ENCODE data around the gene MAST4. TPM values are rescaled to one million over a fixed set of nuclear protein-coding genes. Genes with fewer than 3 reads are reported as not detected.

Gene MAST4
- total and polyA plus RNA-seq, 2 donors (not counting 1 experiment from before 2014, with no cell fraction given) = 2.5 to 57.1 TPM

DNA sequence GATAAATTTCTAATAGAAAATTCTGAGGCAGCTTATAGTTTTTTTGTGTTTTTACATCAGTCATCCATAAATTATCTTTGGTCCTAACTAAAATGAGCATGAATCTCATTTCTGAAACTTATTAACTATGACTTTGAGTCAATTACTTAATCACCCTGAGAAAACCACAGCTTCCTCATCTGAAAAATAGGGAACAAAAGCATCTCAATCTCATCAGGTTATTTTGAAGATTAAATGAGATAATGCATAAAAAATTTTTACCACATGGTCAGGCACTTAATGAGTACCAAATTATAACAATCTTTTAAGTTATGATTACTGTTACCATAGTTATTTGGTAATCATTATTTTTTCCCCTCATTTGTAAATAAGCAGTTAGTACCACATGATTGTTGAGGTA, 279.1 kb downstream of the MAST4 start:
- Histone ChIP-seq H2AFZ (ENCODE audit: insufficient read depth, low read depth, low read length, poor library complexity, severe bottlenecking) (no peak overlapping the region), H3K9me3 (ENCODE audit: control extremely low read depth in 1 of 3, control insufficient read depth in 2 of 3, insufficient read depth in 1 of 3, low read length in 2 of 3) (no peaks in the 10 kb centered on the region), H3K79me2 (ENCODE audit: control insufficient read depth, insufficient read depth, low read length) (no peaks in the 10 kb centered on the region), H3K36me3 (replicated peaks in 1 of 2; ENCODE audit: control extremely low read depth in 1 of 2, control insufficient read depth in 1 of 2, extremely low read depth in 1 of 2, insufficient read depth in 2 of 2, low read length in 1 of 2) (no peaks in the 10 kb centered on the region), H3K4me3 (ENCODE audit: control extremely low read depth in 1 of 5, extremely low read depth in 1 of 5, insufficient read depth in 1 of 5, low read depth in 2 of 5, low read length in 4 of 5) (no peak overlapping the region), H4K20me1 (ENCODE audit: control insufficient read depth, insufficient read depth, low read length, poor library complexity, severe bottlenecking) (no peaks in the 10 kb centered on the region), H3K4me1 (ENCODE audit: control insufficient read depth in 2 of 2, insufficient read depth in 2 of 2, low read length in 2 of 2) (no peaks in the 10 kb centered on the region), H3K9ac (ENCODE audit: low read length) (no peak overlapping the region), H3K4me2 (replicated peaks; ENCODE audit: low read depth, low read length, poor library complexity, severe bottlenecking) (no peak overlapping the region), H3K27me3 (replicated peaks in 1 of 4; ENCODE audit: control extremely low read depth in 1 of 4, control insufficient read depth in 3 of 4, insufficient read depth in 4 of 4, low read length in 3 of 4) (no peaks in the 10 kb centered on the region), H3K27ac (ENCODE audit: low read length in 2 of 2) (no peak overlapping the region)
- CTCF ChIA-PET = no interaction called here
- ATAC-seq (ENCODE audit: low read depth) (no peak), DNase-seq (no peak)
- Mint-ChIP-seq H3K27me3 (no peaks in the 10 kb centered on the region), H3K9me3 (ENCODE audit: insufficient read depth) (peaks cover 2% of the 10 kb centered on the region), H3K4me3 (no peak overlapping the region), H3K27ac (no peak overlapping the region), H3K4me1 (no peaks in the 10 kb centered on the region)
- POLR2A ChIA-PET = no interaction called here
- no peak for TF ChIP-seq EZH2 (IDR thresholded peaks at IDR 0.05; ENCODE audit: borderline replicate concordance, insufficient read depth, low read depth, low read length, poor library complexity, severe bottlenecking)
- intact Hi-C loops (cut with micrococcal nuclease) = no loop called here

DNA sequence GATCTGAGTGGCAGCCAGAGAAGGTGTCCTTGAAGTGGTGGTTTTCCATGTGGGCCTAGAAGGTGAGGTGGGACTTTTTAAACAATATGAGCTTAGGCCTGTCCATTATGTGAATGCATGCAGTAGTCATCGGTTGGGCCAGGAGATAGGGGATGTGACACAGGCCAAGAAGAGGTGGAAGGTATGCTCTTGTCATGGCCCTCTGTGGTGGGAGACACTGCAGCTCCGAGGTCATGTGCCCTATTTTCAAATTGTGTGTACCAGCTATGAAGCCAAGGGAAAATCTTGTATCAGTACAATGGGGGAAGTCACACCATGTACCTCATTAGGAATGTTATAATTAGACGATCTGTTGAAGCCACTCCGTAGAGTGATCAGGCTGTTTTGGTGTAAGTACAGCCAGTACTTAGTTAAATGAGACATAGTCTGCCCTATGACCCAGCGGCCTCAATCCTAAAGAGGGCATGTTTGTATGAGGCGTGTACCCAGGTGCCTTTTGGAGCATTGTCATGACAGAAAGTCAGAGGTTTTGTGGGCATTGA, 280.1 kb downstream of the MAST4 start:
- Histone ChIP-seq H3K9ac (ENCODE audit: low read length) (no peak overlapping the region), H3K79me2 (ENCODE audit: control insufficient read depth, insufficient read depth, low read length) (no peaks in the 10 kb centered on the region), H3K9me3 (ENCODE audit: control extremely low read depth in 1 of 3, control insufficient read depth in 2 of 3, insufficient read depth in 1 of 3, low read length in 2 of 3) (no peaks in the 10 kb centered on the region), H3K36me3 (replicated peaks in 1 of 2; ENCODE audit: control extremely low read depth in 1 of 2, control insufficient read depth in 1 of 2, extremely low read depth in 1 of 2, insufficient read depth in 2 of 2, low read length in 1 of 2) (no peaks in the 10 kb centered on the region), H2AFZ (ENCODE audit: insufficient read depth, low read depth, low read length, poor library complexity, severe bottlenecking) (no peak overlapping the region), H3K4me3 (ENCODE audit: control extremely low read depth in 1 of 5, extremely low read depth in 1 of 5, insufficient read depth in 1 of 5, low read depth in 2 of 5, low read length in 4 of 5) (no peak overlapping the region), H3K4me1 (ENCODE audit: control insufficient read depth in 2 of 2, insufficient read depth in 2 of 2, low read length in 2 of 2) (no peaks in the 10 kb centered on the region), H3K4me2 (replicated peaks; ENCODE audit: low read depth, low read length, poor library complexity, severe bottlenecking) (no peak overlapping the region), H4K20me1 (ENCODE audit: control insufficient read depth, insufficient read depth, low read length, poor library complexity, severe bottlenecking) (no peaks in the 10 kb centered on the region), H3K27ac (ENCODE audit: low read length in 2 of 2) (no peak overlapping the region), H3K27me3 (replicated peaks in 1 of 4; ENCODE audit: control extremely low read depth in 1 of 4, control insufficient read depth in 3 of 4, insufficient read depth in 4 of 4, low read length in 3 of 4) (no peaks in the 10 kb centered on the region)
- Mint-ChIP-seq H3K9me3 (ENCODE audit: insufficient read depth) (peaks cover 2% of the 10 kb centered on the region), H3K27me3 (no peaks in the 10 kb centered on the region), H3K4me3 (no peak overlapping the region), H3K27ac (no peak overlapping the region), H3K4me1 (no peaks in the 10 kb centered on the region)
- CTCF ChIA-PET = no interaction called here
- intact Hi-C loops (cut with micrococcal nuclease) = no loop called here
- ATAC-seq (ENCODE audit: low read depth) (no peak), DNase-seq (no peak)
- no peak for TF ChIP-seq EZH2 (IDR thresholded peaks at IDR 0.05; ENCODE audit: borderline replicate concordance, insufficient read depth, low read depth, low read length, poor library complexity, severe bottlenecking)
- TF ChIP-seq, protein P1, sequence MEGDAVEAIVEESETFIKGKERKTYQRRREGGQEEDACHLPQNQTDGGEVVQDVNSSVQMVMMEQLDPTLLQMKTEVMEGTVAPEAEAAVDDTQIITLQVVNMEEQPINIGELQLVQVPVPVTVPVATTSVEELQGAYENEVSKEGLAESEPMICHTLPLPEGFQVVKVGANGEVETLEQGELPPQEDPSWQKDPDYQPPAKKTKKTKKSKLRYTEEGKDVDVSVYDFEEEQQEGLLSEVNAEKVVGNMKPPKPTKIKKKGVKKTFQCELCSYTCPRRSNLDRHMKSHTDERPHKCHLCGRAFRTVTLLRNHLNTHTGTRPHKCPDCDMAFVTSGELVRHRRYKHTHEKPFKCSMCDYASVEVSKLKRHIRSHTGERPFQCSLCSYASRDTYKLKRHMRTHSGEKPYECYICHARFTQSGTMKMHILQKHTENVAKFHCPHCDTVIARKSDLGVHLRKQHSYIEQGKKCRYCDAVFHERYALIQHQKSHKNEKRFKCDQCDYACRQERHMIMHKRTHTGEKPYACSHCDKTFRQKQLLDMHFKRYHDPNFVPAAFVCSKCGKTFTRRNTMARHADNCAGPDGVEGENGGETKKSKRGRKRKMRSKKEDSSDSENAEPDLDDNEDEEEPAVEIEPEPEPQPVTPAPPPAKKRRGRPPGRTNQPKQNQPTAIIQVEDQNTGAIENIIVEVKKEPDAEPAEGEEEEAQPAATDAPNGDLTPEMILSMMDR (IDR thresholded peaks at IDR 0.05) = no peak
- POLR2A ChIA-PET = no interaction called here
- 94% methylated on average over 6 of the region's 6 CpGs for WGBS (ENCODE audit: insufficient coverage)

Data from B cell (primary cell).